ENCODE results near the gene NTM. TPM values are rescaled to one million over a fixed set of nuclear protein-coding genes. Genes with fewer than 3 reads are reported as not detected.

The NTM gene
- total RNA-seq (1 to 10 TPM in 1 of 4 donors, under 1 TPM in 1, not detected in 2; 0.22 to 1.1 TPM), polyA plus RNA-seq (under 1 TPM; 0.07 to 0.30 (median 0.18) TPM)
- long read RNA-seq, donor 1 = 0 reads
- long read RNA-seq, donor 2, partial matches to known transcripts = 0 of 1 reads
- long read RNA-seq, donor 2, other reads (novel, unspliced or antisense) = 1 of 1 reads

DNA sequence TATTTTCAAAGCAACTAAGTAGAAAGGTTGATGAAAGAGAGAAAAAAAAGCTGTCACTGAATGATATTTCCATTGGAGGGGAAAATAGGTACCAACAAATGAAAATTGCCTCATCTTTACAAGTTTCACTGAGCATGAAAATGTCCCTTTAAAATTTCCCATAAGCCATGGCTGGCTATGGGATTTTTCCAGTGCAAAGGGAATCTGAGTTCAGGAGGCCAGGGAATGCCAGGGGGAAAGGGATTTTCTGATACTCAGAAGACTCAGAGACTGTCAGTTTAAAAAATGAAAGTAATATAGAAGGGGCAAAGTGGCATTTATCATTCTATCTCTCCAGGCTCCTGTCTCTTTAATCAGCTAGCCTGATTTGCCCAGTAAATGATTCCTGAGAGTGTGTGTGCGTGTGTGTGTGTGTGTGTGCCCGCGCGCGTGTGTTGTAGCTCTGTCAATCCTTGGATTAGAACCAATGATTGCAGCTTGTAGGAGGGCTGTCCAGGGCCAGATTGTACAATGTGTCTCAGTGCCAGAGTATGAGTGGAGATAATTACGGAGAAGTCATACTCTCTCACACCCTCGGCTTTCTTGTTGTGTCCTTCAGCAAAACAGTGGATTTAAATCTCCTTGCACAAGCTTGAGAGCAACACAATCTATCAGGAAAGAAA lies at the start of gene NTM:
Gene NTM (plus strand): TSS at position 526 of the 662 bp plus-strand sequence.
- Histone ChIP-seq H3K9me3 (no peaks in the 10 kb centered on the region), H3K27ac (no peak within 1 kb of the TSS), H3K4me1 (no peaks in the 10 kb centered on the region), H3K27me3 (ENCODE audit: insufficient read depth in 3 of 3, low read length in 2 of 3) (peaks cover 0 to 53% (median 0%) of the 10 kb centered on the region in 3 donors), H3K4me3 (peak within 1 kb of the TSS; percentile 21), H3K36me3 (ENCODE audit: insufficient read depth in 1 of 2, low read depth in 1 of 2) (no peaks in the 10 kb centered on the region)
- intact Hi-C loops (cut with DNase I) = no loop called here
- ATAC-seq (peak; percentile 43 to 88 (median 62)), DNase-seq (peak; percentile 44 to 68)
- WGBS, 3 donors = 8 to 19% (median 10%) methylated on average over 7 of the region's 7 CpGs
- TF ChIP-seq, protein P1, sequence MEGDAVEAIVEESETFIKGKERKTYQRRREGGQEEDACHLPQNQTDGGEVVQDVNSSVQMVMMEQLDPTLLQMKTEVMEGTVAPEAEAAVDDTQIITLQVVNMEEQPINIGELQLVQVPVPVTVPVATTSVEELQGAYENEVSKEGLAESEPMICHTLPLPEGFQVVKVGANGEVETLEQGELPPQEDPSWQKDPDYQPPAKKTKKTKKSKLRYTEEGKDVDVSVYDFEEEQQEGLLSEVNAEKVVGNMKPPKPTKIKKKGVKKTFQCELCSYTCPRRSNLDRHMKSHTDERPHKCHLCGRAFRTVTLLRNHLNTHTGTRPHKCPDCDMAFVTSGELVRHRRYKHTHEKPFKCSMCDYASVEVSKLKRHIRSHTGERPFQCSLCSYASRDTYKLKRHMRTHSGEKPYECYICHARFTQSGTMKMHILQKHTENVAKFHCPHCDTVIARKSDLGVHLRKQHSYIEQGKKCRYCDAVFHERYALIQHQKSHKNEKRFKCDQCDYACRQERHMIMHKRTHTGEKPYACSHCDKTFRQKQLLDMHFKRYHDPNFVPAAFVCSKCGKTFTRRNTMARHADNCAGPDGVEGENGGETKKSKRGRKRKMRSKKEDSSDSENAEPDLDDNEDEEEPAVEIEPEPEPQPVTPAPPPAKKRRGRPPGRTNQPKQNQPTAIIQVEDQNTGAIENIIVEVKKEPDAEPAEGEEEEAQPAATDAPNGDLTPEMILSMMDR (IDR thresholded peaks at IDR 0.05) = no peak

DNA sequence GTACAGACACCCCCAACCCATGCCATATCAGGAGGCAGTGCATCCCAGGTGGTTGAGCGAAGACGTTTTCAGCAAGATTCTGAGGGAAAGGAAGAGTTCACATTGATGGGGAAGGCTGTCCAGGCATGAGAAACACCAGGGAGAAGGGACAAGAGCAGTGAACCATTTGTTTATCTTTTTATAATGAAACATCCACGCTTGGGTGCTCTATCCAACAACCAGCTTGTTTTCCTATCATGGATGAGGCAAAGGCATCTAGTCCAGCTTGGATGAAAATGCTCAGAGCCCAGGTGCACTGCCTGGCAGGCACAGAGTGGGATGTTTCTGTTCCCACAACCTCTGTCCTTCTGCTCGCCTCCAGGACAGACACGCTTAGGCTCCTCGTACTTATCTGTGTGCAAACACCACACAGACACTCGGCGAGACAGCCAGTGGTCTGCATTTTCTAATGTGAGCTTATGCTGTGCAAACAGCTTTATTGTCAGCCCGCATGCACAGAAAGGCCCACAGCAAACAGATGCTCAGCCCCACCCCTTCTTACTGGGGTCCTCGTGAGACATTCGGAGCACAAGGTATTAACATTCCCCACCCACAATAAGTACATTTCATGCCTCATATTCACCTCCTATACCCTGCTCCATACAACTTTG lies 45.4 kb upstream of the NTM start:
- TF ChIP-seq, protein P1 (IDR thresholded peaks at IDR 0.05) = no peak
- no peak for ATAC-seq
- no peaks in the 10 kb centered on the region for H3K27me3 ChIP-seq (ENCODE audit: insufficient read depth in 3 of 3, low read length in 2 of 3)

DNA sequence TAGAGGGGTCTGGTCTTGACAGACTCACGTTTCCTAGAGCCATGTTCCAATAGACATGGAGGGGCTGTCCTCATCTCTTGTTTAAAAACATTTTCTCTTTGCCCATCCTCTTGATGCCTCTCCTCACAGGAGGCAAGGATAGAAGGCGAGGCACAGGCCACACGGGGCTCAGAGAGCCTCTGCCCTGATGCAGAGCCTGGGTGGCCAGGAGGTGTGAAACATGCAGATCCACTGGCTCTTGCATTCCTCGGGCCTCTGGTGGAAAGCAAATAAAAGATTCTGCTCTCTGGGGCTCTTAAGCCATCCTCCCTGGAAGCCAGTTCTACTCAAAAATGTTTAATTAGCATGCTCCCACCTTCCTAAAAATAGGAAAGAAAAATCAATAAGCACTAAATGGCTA lies 43.6 kb upstream of the NTM start:
- no peak overlapping the region for H3K27ac ChIP-seq
- intact Hi-C loops (cut with DNase I) = no loop called here
- no peak overlapping the region for H3K4me3 ChIP-seq
- ATAC-seq (no peak), DNase-seq (no peak)
- TF ChIP-seq, protein P1 (IDR thresholded peaks at IDR 0.05) = no peak
- H3K27me3 ChIP-seq (ENCODE audit: insufficient read depth in 3 of 3, low read length in 2 of 3) = no peaks in the 10 kb centered on the region
- 36 to 38% (median 38%) methylated on average over 4 of the region's 4 CpGs for WGBS, 3 donors
- H3K4me1 ChIP-seq = no peaks in the 10 kb centered on the region
- H3K36me3 ChIP-seq (ENCODE audit: insufficient read depth in 1 of 2, low read depth in 1 of 2) = no peaks in the 10 kb centered on the region
- no peaks in the 10 kb centered on the region for H3K9me3 ChIP-seq

More for the DNA sequence above, 45.4 kb upstream of the NTM start:
- H3K9me3 ChIP-seq = no peaks in the 10 kb centered on the region
- no peaks in the 10 kb centered on the region for H3K36me3 ChIP-seq (ENCODE audit: insufficient read depth in 1 of 2, low read depth in 1 of 2)
- H3K4me1 ChIP-seq = no peaks in the 10 kb centered on the region
- H3K4me3 ChIP-seq = no peak overlapping the region
- DNase-seq = no peak
- WGBS, 3 donors = 63 to 75% (median 70%) methylated on average over 11 of the region's 11 CpGs
- no peak overlapping the region for H3K27ac ChIP-seq
- intact Hi-C loops (cut with DNase I) = no loop called here

DNA sequence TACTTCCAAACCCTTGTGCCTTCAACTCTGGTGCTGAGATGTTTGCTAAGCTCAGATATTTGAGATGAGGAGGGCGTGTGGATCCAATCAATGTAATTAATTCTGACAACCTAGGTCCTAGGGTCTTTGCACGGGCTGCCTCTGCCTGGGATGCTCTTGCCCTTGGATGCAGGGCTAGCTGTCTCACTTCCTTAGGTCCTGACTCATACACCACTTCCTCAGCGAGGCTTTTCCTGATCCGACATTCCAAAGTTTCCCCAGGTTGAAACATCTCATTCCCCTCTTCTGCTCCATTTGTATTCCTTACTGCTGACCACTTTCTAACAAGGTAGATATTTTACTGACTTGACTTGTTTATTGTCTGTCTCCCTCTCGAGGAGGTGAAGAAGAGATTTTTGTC lies 43.0 kb upstream of the NTM start:
- WGBS, 3 donors = 54 to 67% (median 60%) methylated on average over 5 of the region's 5 CpGs
- no peak overlapping the region for H3K4me3 ChIP-seq
- no peaks in the 10 kb centered on the region for H3K27me3 ChIP-seq (ENCODE audit: insufficient read depth in 3 of 3, low read length in 2 of 3)
- TF ChIP-seq, protein P1 (IDR thresholded peaks at IDR 0.05) = no peak
- H3K36me3 ChIP-seq (ENCODE audit: insufficient read depth in 1 of 2, low read depth in 1 of 2) = no peaks in the 10 kb centered on the region
- no peak overlapping the region for H3K27ac ChIP-seq
- H3K9me3 ChIP-seq = no peaks in the 10 kb centered on the region
- no peak for DNase-seq
- intact Hi-C loops (cut with DNase I) = no loop called here
- ATAC-seq = no peak
- H3K4me1 ChIP-seq = no peaks in the 10 kb centered on the region

All from psoas muscle (tissue), 8 donors.